Activated CD4-positive, alpha-beta T cell treated with anti-CD3 and anti-CD28 coated beads, Interleukin-2, amount 50 U/mL, for 24 hours (primary cell): ENCODE results near the gene MT1F.
"Not testable (repeated sequence)": the region's sequence is repeated elsewhere in the genome, so short reads cannot be mapped to it uniquely, and the experiment has no call there.

Source experiments
- DNase-seq, 2 donors: peaks; one replicate each; pipeline ENCODE4 v3.0.0-alpha.2; 2020; ENCODE audit warnings: low read depth in 1 of 2, low spot score in 1 of 2

The MT1F gene

GRCh38 chr16:56643080-56643778 is 14.5 kb upstream of the MT1F start:
- peak in 1 of 2 donors; percentile 56 for DNase-seq

- DNase-seq: no peak
Measured at GRCh38 chr16:56643833-56644232, 13.9 kb upstream of the MT1F start.

GRCh38 chr16:56645311-56645710 is 12.4 kb upstream of the MT1F start:
- DNase-seq: no peak

- no peak for DNase-seq
Measured at GRCh38 chr16:56645838-56646237, 11.9 kb upstream of the MT1F start.

GRCh38 chr16:56647641-56648431 is 9.9 kb upstream of the MT1F start:
- no peak for DNase-seq

DNA sequence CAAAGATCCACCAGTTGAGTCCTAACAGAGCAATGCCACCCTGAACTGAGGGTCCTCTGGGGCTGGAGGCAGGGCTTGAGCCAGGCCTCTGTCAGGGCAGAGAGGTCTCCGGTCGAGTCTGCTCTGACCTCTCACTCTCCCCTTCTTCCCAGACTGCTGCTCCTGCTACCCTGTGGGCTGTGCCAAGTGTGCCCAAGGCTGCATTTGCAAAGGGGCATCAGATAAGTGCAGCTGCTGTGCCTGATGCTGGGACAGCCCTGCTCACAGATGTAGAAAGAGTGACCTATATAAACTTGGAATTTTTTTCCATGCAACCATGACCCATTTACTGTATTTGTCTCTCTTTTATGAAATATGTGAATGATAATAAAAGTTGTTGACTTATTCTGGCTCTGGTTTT is 8.5 kb upstream of the MT1F start:
- no peak for DNase-seq

- no peak for DNase-seq
Measured at GRCh38 chr16:56649820-56650219, 7.9 kb upstream of the MT1F start.

DNA sequence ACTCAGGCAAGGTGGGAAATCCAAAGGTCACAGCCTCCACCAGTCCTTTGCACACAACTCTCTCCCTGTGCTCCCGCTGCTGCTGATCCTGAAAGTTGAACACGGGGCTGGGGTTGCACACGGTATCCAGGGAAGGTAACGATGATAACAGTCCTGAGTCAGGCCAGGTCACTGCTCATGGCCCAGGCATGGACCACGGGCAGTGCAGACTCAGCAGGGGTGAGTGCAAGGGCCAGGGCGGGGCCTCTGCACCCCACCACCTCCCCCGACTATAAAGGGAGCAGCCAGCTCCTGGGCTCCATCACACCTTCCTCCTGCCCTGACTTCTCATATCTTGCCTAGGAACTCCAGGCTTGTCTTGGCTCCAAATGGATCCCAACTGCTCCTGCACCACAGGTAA is 6.2 kb upstream of the MT1F start, which contains the start of gene MT1B:
TSS of gene MT1B (plus strand) at position 301 of the 400 bp plus-strand sequence. CDS start at position 369, 68 bp downstream.
- no peak for DNase-seq

- DNase-seq: no peak
Measured at GRCh38 chr16:56652600-56652999, 5.2 kb upstream of the MT1F start.

- DNase-seq: no peak
Measured at GRCh38 chr16:56653218-56653617, 4.5 kb upstream of the MT1F start.

GRCh38 chr16:56658327-56658875 is 642 bp downstream of the MT1F start:
- no peak for DNase-seq

DNA sequence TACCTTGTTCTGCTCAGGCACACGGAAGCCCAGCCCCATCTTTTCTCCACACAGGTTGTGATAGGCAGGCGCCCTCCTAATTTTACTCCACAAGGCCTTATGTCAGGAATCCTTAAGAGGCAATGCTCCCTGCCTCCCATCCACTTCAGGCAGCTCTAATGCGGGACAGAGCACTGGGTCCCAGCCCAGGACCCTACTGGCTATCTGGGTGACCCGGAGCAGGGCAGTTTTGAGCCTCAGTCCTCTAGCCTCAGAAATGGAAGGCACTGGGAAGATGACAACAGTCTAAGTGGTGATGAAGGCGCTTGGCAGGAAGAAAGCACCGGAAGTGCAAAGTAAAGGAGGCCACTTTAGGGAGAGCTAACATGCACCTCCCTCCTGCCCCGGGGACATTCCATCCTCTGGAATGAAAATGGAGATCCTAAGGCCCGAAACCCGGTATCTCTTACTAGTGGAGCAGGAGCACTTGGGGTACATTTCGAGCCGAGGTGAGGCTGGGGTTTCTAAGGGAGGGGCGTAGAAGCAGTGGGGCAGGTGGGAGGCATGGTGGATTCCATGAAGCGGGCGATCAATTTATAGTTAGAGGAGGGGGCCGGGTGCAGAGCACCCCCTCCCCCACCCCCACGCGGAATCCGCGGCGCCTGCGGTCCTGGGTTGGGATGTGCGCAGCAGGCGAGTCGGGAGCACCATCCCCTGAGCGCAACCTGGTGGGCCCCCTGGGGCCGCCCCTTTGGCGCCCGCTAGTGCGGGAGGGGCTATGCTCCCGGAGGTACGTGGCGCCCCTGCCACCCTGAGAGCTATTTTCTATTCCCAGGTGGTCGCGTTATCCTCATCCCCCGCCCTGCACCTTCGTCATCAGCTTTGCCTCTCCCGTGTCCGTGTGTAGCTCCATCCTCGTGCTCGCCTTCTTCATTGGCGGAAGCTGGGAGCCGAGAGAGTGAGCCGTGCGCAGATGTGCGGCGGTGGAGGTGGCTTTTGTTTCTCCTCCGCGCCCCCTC is 4.9 kb downstream of the MT1F start:
- DNase-seq: peak in 1 of 2 donors; percentile 13

GRCh38 chr16:56664506-56664905 is 6.7 kb downstream of the MT1F start:
- no peak for DNase-seq

DNA sequence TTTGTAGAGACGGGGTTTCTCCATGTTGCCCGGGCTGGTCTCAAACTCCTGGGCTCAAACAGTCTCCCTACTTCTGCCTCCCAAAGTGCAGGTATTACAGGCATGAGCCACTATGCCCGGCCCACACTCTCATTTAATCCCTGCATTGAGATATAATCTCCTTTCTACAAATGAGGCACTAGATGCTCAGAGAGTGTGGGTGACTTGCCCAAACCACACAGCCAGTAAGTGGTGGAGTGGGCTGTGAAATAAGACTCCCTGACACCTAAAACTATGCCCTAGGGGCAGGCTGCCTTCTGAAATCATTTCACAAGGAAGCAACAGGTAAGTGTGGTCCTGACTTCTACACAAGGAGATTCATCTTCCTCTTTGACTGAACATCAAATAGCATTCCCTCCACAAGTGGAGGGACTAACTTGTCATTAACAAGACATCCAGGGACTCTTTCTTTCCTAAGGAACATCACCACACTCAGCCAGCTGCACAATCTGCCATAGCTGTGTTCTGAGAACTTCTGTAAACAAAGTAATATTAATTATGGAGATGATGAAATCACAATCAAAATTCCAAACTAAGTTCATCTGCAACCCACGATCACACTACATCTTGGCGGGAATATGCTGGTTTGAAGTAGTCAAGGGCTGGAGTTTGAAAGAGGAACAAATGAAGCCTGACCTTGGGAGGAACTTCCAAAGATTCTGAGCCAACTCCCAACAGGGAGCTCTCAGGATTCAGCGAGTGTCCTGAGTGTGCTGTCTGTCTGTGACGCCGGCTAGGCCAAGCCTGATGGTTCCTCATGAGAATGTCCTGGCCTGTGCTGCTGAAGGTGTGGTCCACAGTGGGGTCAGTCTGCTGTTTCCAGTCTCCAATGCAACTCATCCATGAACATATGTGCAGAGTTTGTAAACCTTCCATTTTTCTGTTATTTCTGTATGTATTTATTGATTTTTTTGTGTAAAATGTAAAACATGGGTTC is 7.8 kb downstream of the MT1F start:
- DNase-seq: not testable (repeated sequence)

- DNase-seq: peak in 1 of 2 donors; percentile 9
Measured at GRCh38 chr16:56667581-56668571, 10.1 kb downstream of the MT1F start, which contains the start of gene MT1G. Gene MT1G, minus strand, starts transcription at chr16:56668065. Its CDS starts 72 bp downstream, at chr16:56667993.

GRCh38 chr16:56669005-56669839 is 11.5 kb downstream of the MT1F start, which contains the start of gene MT1H:
Gene MT1H, plus strand, starts transcription at chr16:56669814. Its CDS starts 71 bp downstream, at chr16:56669885.
- no peak for DNase-seq

- DNase-seq: no peak
Measured at GRCh38 chr16:56669840-56670619, 12.3 kb downstream of the MT1F start.
